Loucy (cell line): ENCODE results near the gene C6orf118.

Source experiments
- H2AFZ ChIP-seq: fragments of 200-600 bp; sonication (generic); 2 replicates; pipeline ENCODE4 v1.6.0; 2016; ENCODE audit warnings: antibody characterized with exemption, mild to moderate bottlenecking, low read length, moderate library complexity
- H3F3A ChIP-seq: fragments of 200-600 bp; 2 replicates; pipeline ENCODE4 v1.6.0; 2016; ENCODE audit warnings: antibody characterized with exemption, low read depth, mild to moderate bottlenecking
- H3K27me3 ChIP-seq: fragments of 200-600 bp; sonication (generic); 2 replicates; pipeline ENCODE4 v1.6.1; 2014; ENCODE audit warnings: low read length, mild to moderate bottlenecking; ENCODE audit not compliant: insufficient read depth, poor library complexity, severe bottlenecking
- H3K36me3 ChIP-seq: fragments of 200-600 bp; sonication (generic); 2 replicates; pipeline ENCODE4 v1.6.1; 2016; ENCODE audit warnings: low read length; ENCODE audit not compliant: insufficient read depth
- H3K4me1 ChIP-seq: fragments of 200-600 bp; sonication (generic); 2 replicates; pipeline ENCODE4 v1.5.1; 2014; ENCODE audit warnings: low read length, mild to moderate bottlenecking; ENCODE audit not compliant: insufficient read depth, poor library complexity, severe bottlenecking
- H3K4me2 ChIP-seq: fragments of 200-600 bp; sonication (generic); 2 replicates; pipeline ENCODE4 v1.6.0; 2014; ENCODE audit warnings: antibody characterized with exemption, low read length, low read depth, mild to moderate bottlenecking; ENCODE audit not compliant: poor library complexity, severe bottlenecking
- H3K4me3 ChIP-seq: fragments of 200-600 bp; sonication (generic); 2 replicates; pipeline ENCODE4 v1.5.1; 2014; ENCODE audit warnings: low read length, mild to moderate bottlenecking, mixed read lengths; ENCODE audit not compliant: poor library complexity, severe bottlenecking
- H3K79me2 ChIP-seq: fragments of 200-600 bp; sonication (generic); 2 replicates; pipeline ENCODE4 v1.6.1; 2014; ENCODE audit warnings: low read length; ENCODE audit not compliant: insufficient read depth
- H3K9ac ChIP-seq: fragments of 200-600 bp; sonication (generic); 2 replicates; pipeline ENCODE4 v1.6.0; 2014; ENCODE audit warnings: mild to moderate bottlenecking, low read depth, low read length, moderate library complexity; ENCODE audit not compliant: poor library complexity, severe bottlenecking
- H3K9me2 ChIP-seq: fragments of 200-600 bp; sonication (generic); replicated peaks from 2 replicates; pipeline ENCODE4 v1.6.1; 2016; ENCODE audit warnings: low read depth, low read length, mixed read lengths
- H3K9me3 ChIP-seq: fragments of 200-600 bp; sonication (generic); 2 replicates; pipeline ENCODE4 v1.6.1; 2014; ENCODE audit warnings: mild to moderate bottlenecking, antibody characterized with exemption, low read length, low read depth; ENCODE audit not compliant: insufficient read depth
- H4K20me1 ChIP-seq: fragments of 200-600 bp; sonication (generic); 2 replicates; pipeline ENCODE4 v1.6.0; 2014; ENCODE audit warnings: antibody characterized with exemption, low read length, mild to moderate bottlenecking; ENCODE audit not compliant: insufficient read depth, poor library complexity, severe bottlenecking
- CTCF ChIP-seq: fragments of 200-600 bp; sonication (generic); conservative IDR thresholded peaks from 2 replicates; pipeline ENCODE4 v1.5.1; 2014; ENCODE audit warnings: mild to moderate bottlenecking, antibody characterized with exemption, low read length
- EZH2phosphoT487 ChIP-seq: fragments of 200-600 bp; IDR thresholded peaks from 2 replicates; pipeline ENCODE4 v1.6.1; 2018; ENCODE audit warnings: antibody characterized with exemption, mild to moderate bottlenecking, moderate library complexity, borderline replicate concordance

C6orf118 gene

GRCh38 chr6:165300422-165300936 is 8.9 kb downstream of the C6orf118 start:
- TF ChIP-seq CTCF (no peak), EZH2phosphoT487 (no peak)
- no peak overlapping the region for H3K4me2 ChIP-seq

DNA sequence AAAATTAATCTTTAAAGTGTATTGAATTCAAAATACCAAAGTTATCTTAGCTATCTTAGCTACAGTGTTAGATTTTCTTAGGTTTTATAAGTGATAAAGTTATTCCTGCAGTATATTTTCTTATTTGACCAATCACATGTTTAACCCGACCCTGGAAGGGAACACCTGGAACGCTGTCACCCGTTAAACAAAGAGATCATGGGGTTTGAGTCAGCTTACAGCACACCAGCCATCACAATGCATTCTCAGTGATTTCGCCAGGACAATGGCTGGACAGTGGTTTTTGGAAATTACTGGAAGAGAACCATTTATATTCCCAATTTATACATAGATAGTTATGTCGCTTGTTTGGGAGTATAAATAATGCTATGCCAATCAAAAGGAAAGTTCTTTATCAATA is 10.5 kb downstream of the C6orf118 start:
- Histone ChIP-seq H3K79me2 (no peaks in the 10 kb centered on the region), H3K4me3 (no peak overlapping the region), H3K9me3 (no peaks in the 10 kb centered on the region), H3K4me2 (no peak overlapping the region), H4K20me1 (no peaks in the 10 kb centered on the region), H3K9ac (no peak overlapping the region), H3F3A (no peaks in the 10 kb centered on the region), H3K9me2 (no peaks in the 10 kb centered on the region), H3K4me1 (no peaks in the 10 kb centered on the region), H2AFZ (no peak overlapping the region), H3K27me3 (no peaks in the 10 kb centered on the region), H3K36me3 (no peaks in the 10 kb centered on the region)
- TF ChIP-seq EZH2phosphoT487 (no peak), CTCF (no peak)

More at GRCh38 chr6:165300422-165300936, 8.9 kb downstream of the C6orf118 start:
- Histone ChIP-seq H3K4me1 (no peaks in the 10 kb centered on the region), H3K9ac (no peak overlapping the region), H3F3A (no peaks in the 10 kb centered on the region), H2AFZ (no peak overlapping the region), H3K27me3 (no peaks in the 10 kb centered on the region), H3K4me3 (no peak overlapping the region), H4K20me1 (no peaks in the 10 kb centered on the region), H3K36me3 (no peaks in the 10 kb centered on the region), H3K79me2 (no peaks in the 10 kb centered on the region), H3K9me2 (no peaks in the 10 kb centered on the region), H3K9me3 (no peaks in the 10 kb centered on the region)

DNA sequence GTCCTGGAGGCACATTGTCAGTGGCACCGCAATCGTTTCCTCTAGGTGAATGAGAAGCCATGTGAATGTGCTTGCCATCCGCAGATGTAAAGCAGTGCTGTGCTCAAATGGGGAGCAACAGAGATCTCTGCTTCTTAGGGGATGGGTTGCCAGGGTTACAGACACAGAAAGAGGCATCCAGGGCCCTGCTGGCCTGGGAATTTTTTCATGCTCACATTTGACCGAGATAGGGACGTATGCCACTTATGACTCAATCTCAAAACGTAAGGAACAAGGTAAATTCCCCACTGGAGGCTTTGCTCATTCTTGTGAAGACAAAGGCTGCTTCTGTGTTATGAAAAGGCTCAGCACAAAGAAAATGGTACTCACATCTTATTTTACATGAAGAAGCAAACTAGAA is 11.0 kb downstream of the C6orf118 start:
- no peaks in the 10 kb centered on the region for H4K20me1 ChIP-seq
- H3K4me3 ChIP-seq, result no peak overlapping the region
- no peak overlapping the region for H3K9ac ChIP-seq
- no peaks in the 10 kb centered on the region for H3K9me3 ChIP-seq
- H3K36me3 ChIP-seq, result no peaks in the 10 kb centered on the region
- no peaks in the 10 kb centered on the region for H3K79me2 ChIP-seq
- H3K9me2 ChIP-seq, result no peaks in the 10 kb centered on the region
- H2AFZ ChIP-seq, result no peak overlapping the region
- H3K27me3 ChIP-seq, result no peaks in the 10 kb centered on the region
- no peak overlapping the region for H3K4me2 ChIP-seq
- no peaks in the 10 kb centered on the region for H3F3A ChIP-seq
- no peak for TF ChIP-seq CTCF
- TF ChIP-seq EZH2phosphoT487, result no peak
- H3K4me1 ChIP-seq, result no peaks in the 10 kb centered on the region
